ENCODE data around the gene GUCD1.

Gene GUCD1

DNA sequence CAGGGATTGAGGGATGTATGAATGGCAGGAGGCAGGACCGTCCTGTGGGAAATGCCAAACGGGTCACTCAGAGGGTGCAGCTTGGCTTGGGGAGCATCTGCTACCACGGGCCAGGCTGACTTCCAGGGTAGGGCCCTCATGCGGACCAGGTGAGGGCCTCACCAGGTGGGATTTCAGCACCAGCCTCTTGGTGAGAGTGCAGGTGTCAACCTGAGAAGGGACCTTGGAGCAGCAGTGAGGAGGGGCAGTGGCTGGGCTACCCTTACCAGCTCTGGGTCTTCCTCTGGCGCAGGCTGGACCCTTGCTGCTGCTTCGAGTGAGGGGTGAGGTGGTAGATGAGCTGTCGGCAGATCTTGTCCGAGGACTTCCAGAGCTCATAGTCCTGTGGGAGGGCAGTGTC is 33.0 kb upstream of the GUCD1 start:
- in situ Hi-C loops (cut with MboI; ENCODE audit: low sequenced_read_pairs, unreplicated experiment): no loop called here
- no peak for DNase-seq (ENCODE audit: low spot score)

DNA sequence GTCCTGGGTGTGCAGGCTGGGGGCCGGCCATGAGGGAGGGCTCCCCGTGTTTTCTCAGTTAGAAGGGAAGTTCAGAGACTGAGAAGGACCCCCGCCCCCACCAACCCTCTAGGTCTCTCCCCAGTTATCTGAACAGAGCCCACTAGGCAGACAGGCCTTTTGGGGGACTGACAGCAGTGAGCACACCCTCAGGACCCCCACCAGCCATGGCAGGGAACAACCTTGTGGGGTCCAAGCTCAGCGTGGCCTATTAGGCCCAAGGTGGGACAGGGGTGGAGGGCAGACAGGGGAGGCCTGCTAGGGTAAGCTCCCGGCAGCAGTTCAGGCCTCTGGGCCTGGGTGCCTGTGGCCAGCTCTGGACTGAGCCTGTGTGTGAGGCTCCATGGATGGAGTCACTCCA is 32.3 kb upstream of the GUCD1 start:
- TF ChIP-seq CTCF (IDR thresholded peaks at IDR 0.05; ENCODE audit: borderline replicate concordance, control extremely low read depth, extremely low read depth, insufficient read depth, missing control alignments): no peak
- in situ Hi-C loops (cut with MboI; ENCODE audit: low sequenced_read_pairs, unreplicated experiment): no loop called here
- DNase-seq (ENCODE audit: low spot score): no peak

More for the DNA sequence above, 33.0 kb upstream of the GUCD1 start:
- no peak for TF ChIP-seq CTCF (IDR thresholded peaks at IDR 0.05; ENCODE audit: borderline replicate concordance, control extremely low read depth, extremely low read depth, insufficient read depth, missing control alignments)

DNA sequence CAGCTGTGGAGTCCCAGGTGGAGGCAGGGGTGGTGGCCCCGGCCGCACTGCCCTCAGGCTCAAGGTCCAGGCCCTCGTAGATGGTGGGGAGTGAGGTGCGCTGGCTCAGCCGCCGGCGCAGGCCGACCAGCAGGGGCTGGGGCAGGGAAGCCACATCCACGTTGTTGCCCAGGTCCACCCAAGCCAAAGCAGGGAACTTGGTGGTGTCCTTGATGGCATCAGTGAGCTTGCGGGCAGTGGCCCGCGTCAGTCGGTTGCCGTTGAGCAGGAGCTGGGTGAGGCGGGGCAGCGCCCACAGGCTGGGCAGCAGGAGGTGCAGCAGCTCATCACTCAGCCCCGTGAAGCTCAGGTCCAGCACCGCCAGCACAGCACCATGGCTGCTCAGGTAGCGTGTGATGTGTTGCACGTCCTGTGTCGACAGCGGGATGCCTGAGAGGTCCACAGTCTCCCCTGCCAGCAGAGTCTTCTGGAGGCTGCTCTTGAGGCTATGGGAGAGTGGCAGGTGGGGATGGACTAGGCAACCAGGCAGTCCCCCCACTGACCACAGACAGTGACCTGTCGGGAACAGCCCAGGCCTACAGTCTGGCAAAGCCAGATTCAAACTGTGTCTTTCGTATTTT is 31.1 kb upstream of the GUCD1 start:
- in situ Hi-C loops (cut with MboI; ENCODE audit: low sequenced_read_pairs, unreplicated experiment): no loop called here
- no peak for DNase-seq (ENCODE audit: low spot score)
- TF ChIP-seq CTCF (IDR thresholded peaks at IDR 0.05; ENCODE audit: borderline replicate concordance, control extremely low read depth, extremely low read depth, insufficient read depth, missing control alignments): no peak

GRCh38 chr22:24585461-24585860 is 30.5 kb upstream of the GUCD1 start:
- in situ Hi-C loops (cut with MboI; ENCODE audit: low sequenced_read_pairs, unreplicated experiment): no loop called here
- no peak for DNase-seq (ENCODE audit: low spot score)
- no peak for TF ChIP-seq CTCF (IDR thresholded peaks at IDR 0.05; ENCODE audit: borderline replicate concordance, control extremely low read depth, extremely low read depth, insufficient read depth, missing control alignments)

GRCh38 chr22:24584871-24585411 is 30.0 kb upstream of the GUCD1 start:
- no peak for DNase-seq (ENCODE audit: low spot score)

DNA sequence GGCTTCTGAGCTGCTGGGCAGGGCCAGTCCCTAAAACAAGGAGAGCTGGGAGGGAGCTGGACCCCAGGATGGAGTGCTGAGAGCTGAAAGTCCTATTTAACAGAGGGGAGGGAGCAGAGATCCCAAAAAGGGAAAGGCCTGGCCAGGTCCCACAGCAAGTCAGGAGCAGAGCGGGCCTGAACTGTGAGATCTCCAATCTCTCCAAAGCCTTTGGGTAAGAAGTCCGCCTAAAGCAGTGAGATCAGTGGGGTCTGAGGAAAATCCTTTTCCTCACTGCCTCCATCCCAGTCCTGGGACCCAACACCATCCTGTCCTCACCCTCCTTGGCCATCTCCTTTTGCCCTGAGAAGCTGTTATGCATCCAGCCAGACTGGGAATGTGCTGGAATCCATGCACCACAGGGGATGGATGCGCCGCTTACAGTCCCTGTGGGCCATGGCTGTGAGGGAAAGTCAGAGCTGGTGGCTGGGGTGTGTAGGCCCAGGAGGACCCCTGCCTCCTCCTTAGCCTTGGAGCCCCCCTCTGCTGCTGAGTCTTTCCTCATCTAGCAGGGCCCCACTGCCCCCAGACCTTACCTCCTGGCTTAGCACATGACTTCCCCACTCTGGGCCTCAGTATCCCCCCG is 29.3 kb upstream of the GUCD1 start:
- DNase-seq (ENCODE audit: low spot score): no peak
- in situ Hi-C loops (cut with MboI; ENCODE audit: low sequenced_read_pairs, unreplicated experiment): no loop called here
- no peak for TF ChIP-seq CTCF (IDR thresholded peaks at IDR 0.05; ENCODE audit: borderline replicate concordance, control extremely low read depth, extremely low read depth, insufficient read depth, missing control alignments)

More at GRCh38 chr22:24584871-24585411, 30.0 kb upstream of the GUCD1 start:
- in situ Hi-C loops (cut with MboI; ENCODE audit: low sequenced_read_pairs, unreplicated experiment): no loop called here
- no peak for TF ChIP-seq CTCF (IDR thresholded peaks at IDR 0.05; ENCODE audit: borderline replicate concordance, control extremely low read depth, extremely low read depth, insufficient read depth, missing control alignments)

Measured in GM13976 (cell line).